Occipital lobe (tissue), 2 donors: Measurements from ENCODE around the gene VPS35. TPM values are rescaled to one million over a fixed set of nuclear protein-coding genes. Genes with fewer than 3 reads are reported as not detected.
"Not testable (repeated sequence)": the region's sequence is repeated elsewhere in the genome, so short reads cannot be mapped to it uniquely, and the experiment has no call there.

ENCODE experiments used
- DNase-seq: peaks from one replicate; lab custom pipeline; 2025; lab: John Stamatoyannopoulos, UW
- total RNA-seq: library from RNA; depleted of rRNA; stranded (reverse); fragments of >200 nt; gene quantifications from one replicate; pipeline ENCODE4 v1.2.3, GENCODE V29; 2014

Gene VPS35
- total RNA-seq, 1 donor from 2014 or later = 176 TPM

- no peak for DNase-seq
These were observed 23.9 kb upstream of the VPS35 start for GRCh38 chr16:46712911-46713310.

GRCh38 chr16:46711106-46712058, 22.4 kb upstream of the VPS35 start:
- DNase-seq = no peak

DNA sequence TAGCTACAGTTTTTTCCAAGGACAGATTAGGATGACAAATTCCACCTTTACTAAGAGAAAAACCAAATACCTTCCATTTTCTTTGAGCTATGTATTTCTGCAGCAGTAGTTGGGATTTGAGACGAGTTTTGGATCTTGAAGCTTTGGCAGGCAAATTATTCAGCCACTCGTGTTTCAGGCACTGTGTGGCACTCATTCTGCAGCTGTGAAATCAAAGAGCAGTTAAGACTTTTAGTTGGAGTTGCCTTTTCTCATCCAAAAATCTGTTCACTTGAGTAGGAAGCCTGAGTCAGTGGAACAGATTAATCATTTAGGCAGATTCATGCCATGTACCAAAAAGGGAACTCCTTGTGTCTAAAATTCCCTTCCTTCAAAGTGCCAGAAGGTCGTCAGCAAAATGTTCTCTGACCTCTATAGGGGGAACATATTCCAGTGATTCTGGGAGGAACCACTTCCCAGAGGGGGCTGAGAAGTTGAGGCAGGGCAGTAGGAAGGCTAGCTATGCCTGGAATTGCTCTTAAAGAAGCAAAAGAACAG, 20.6 kb upstream of the VPS35 start:
- DNase-seq = no peak

- DNase-seq = no peak
These were observed 17.7 kb upstream of the VPS35 start for GRCh38 chr16:46706642-46707041.

DNA sequence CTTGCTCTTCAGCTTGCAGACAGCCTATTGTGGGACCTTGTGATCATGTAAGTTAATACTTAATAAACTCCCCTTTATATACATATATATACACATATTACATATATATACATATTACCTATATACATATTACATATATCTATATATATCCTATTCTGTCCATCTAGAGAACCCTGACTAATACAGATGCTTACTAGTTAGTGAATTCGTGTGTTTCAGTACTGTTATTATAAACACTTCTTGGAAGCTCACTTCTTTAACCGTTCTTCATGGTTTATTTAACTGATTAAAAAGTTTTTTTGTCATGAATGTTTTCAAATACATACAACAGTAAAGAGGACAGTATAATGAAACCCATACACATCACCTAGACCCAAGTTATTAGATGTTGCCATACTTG, 13.1 kb upstream of the VPS35 start:
- DNase-seq = no peak

GRCh38 chr16:46701615-46702014, 12.6 kb upstream of the VPS35 start:
- no peak for DNase-seq

DNA sequence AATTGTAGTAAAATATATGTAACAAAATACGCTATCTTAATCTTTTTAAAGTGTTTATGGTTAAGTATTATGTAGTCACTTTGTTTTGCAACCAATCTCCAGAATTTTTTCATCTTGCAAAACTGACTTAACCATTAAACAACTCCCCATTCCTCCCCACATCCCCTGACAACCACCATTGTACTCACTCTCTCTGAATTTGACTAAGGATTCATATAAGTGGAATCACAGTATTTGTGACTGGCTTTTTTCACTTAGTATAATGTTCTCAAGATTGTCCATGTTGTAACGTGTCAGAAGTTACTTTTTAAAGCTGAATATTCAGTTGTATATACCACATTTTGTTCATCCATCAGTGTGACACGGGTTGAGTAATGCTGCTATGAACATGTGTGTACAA, 11.1 kb upstream of the VPS35 start:
- no peak for DNase-seq

- DNase-seq = no peak
These were observed 8.0 kb upstream of the VPS35 start for GRCh38 chr16:46696957-46697356.

DNA sequence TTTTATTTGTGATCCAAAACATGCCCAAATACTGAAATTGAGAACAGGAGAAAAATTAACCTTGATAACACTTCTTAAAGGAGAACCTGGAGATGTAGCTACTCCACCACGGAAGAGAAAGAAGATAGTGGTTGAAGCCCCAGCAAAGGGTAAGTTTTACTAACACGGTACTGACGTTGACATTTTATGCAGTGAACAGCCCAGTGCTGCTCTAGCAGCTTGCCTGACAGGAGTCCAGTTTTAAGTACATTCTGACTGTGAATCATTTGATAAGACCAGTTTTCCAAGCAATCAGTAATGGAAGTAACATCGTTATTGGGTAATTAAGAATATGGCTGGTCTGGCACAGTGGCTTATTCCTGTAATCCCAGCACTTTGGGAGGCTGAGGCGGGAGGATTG, 7.0 kb upstream of the VPS35 start:
- DNase-seq = no peak

DNA sequence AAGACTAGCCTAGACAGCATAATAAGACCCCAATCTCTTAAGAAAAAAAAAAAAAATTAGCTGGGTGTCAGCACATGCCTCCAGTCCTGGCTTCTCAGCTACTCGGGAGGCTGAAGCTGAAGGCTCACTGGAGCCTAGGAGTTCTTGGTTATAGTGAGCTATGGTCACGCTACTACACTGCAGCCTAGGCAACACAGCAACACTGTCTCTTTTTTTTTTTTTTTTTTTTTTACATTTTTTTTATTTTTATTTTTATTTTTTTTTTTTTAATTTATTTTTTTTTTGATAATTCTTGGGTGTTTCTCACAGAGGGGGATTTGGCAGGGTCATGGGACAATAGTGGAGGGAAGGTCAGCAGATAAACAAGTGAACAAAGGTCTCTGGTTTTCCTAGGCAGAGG, 4.6 kb upstream of the VPS35 start:
- no peak for DNase-seq

DNA sequence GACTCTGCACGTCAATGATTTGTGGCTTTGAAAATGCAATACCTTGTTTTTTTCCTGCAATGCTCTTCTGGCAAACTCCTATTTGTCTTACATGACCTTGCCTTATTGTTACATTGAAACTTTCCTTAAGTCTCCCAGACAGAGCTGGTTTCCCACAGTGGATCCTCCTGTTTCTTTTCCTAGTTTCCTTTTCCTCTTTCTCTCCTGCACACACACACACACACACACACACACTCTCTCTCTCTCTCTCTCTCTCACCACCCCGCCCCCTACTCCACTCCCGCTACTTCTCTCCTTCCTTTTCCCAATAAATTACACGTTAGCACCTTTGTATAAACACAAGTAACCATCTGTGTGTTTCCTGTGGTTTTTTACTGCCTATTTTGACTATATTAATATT, 2.7 kb upstream of the VPS35 start:
- no peak for DNase-seq

- no peak for DNase-seq
These were observed 1.6 kb upstream of the VPS35 start for GRCh38 chr16:46690281-46691178.

DNA sequence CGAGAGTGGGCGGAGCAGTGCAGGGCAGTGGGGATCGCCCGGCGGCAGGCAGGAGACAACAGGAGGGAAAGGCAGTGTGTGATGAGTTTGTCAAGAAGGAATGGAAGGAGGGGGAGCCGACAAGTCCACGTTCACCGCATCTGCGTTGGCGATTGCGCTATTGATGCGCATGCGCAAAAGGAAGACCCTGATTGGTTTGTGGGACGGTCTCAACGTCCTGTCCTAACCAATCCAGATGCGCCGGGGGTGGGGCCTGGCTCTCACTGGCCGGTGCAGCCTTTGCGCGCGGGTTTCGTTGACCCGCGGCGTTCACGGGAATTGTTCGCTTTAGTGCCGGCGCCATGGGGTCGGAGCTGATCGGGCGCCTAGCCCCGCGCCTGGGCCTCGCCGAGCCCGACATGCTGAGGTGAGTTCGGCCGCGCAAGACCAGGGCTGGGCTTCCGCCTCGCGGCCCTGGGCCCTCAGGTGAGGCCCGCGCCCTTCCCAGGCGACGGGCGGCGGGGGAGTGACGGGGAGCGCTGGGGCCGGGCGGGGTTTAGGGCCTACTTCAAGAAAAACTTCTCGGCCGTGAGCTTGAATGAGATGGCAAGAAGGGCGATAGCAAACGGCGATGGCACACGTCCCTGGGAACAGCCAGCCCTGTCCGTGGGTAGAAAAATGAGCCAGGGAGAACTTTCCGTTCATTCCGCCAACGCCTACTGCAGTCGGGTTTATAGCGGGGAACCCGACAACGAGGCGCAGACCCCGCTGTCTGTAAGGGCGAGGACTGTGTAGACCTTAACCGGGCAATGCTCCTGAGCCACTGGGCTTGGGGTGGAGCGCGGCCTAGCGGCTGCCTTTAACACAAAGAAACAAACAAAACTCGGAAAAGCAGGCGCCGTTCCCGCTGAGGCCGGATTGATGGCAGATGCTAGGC, 645 bp upstream of the VPS35 start, which contains the start of gene ORC6:
TSS of gene ORC6 (plus strand) at position 295 of the 916 bp plus-strand sequence. CDS start at position 342, 47 bp downstream.
- peak; percentile 98 for DNase-seq

GRCh38 chr16:46688101-46688653, 801 bp downstream of the VPS35 start:
- peak; percentile 37 for DNase-seq

- no peak for DNase-seq
These were observed 1.5 kb downstream of the VPS35 start for GRCh38 chr16:46687486-46687885.

DNA sequence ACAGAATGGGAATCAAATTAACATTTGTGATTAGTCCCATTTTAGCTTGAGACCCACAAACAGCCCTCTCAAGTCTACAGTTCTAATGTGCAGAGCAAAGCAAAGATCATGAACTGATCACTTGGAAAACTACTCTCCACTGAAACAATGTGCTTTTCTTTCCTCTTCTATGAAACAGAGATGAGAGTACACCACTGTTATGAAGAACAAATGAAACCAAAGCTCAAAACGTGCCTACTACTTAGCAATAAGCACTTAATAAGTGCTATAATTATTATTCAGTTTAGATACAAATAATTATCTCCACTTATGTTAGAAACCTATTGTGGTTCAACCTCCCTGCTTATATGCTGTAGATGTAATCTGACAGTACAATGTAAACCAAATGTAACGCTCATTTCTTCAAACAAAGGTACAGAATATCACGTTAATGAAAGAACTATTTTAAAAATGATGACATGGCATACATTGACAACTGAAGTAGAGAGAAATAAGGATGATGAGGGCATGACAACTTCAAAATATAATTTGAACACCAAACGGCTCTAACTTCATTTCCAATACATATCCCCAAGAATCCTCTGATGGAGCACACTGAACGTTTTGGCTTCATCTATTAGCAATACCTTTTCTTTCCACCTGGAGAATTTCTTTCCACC, 2.0 kb downstream of the VPS35 start:
- no peak for DNase-seq

DNA sequence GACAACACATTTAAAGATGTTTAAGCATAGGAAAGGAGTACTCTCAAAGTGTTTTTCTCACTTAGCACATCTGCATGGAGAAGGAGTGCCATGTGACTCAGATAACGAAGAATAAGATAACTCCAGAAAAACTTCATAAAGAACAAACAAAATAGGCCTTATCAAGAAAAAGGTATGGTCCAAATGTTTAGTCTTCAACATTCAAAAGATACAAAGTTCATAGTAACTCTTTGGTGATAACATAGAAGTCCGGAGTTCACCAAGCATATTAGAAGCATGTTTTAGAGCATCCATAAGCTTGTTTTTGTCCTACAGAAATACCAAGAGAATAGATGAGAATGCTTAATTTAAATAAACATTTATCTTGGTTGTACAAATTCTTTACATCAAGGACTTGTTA, 7.1 kb downstream of the VPS35 start:
- DNase-seq = not testable (repeated sequence)

GRCh38 chr16:46677943-46678342, 11.0 kb downstream of the VPS35 start:
- not testable (repeated sequence) for DNase-seq

DNA sequence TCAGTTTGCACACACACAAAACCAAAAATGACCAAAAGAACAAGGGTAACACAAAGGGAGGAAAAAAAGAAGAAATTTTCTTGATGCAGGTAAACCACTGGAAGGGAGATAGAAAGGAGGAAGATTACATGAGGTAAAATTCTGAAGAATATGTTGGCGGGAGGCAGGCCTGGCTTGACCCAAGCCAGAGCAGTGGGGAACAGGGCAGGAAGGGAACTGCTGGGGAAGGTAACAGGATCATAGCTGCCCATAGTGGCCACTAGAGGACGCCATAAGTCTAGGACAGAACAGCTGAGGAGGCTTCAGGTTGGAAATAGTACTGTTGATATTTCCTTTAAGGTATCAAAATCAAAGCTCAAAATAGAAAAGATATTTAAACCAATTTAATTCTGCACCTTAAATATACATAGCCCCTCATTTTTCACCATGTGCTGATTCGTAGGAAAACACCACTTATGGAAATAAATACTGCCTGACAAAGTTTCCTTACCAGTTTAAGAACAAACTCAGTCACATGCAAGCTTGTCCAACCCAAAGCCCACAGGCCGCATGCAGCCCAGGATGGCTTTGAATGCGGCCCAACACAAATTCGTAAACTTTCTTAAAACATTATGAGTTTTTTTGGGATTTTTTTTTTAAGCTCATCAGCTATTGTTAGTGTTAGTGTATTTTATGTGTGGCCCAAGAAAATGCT, 15.5 kb downstream of the VPS35 start:
- peak; percentile 4 for DNase-seq
